T-helper 9 cell (primary cell): Measurements from ENCODE around the gene TSFM.
"Not testable (repeated sequence)": the region's sequence is repeated elsewhere in the genome, so short reads cannot be mapped to it uniquely, and the experiment has no call there.

Experiments
- DNase-seq: peaks from one replicate; pipeline ENCODE4 v3.0.0-alpha.2; 2020

TSFM gene

DNA sequence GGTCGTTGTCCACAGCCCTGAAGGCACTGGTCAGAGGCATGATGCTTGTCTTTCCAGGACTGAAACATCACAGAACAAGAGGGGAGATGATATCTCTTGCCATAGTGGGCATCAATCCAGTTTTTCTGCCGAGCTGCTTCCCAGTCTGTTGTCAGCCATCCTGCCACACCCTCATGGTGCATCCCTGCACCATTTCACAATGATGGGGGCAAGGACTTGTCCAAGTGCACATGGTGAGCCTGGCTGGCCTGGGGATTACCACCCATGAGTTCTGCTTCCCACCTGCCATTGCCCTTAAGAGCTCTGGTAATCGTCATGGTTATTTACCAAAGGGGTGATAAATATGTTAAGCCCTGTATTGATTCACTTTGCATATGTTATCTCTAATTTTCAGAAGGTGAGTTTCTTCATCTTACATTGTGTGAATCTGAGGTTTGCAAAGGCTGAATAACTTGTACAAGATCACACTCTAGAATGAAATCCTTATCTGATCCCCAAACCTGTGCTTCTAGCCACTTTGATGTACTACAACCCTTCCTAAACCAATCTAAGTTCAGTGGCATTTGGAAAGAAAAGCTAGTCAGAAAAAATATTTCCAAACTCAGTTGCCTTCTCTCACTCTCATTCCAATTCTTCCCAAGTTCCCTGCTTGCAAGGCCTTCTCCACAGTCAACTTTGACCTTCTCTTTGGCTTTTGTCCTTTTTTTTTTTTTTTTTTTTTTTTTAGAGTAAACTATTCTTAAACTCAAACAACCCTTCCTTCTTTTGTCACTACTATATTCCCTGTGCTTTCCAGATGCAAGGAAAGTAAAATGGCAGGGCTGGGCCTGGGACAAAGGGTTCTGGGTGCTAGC lies 33.6 kb downstream of the TSFM start:
- DNase-seq = no peak

DNA sequence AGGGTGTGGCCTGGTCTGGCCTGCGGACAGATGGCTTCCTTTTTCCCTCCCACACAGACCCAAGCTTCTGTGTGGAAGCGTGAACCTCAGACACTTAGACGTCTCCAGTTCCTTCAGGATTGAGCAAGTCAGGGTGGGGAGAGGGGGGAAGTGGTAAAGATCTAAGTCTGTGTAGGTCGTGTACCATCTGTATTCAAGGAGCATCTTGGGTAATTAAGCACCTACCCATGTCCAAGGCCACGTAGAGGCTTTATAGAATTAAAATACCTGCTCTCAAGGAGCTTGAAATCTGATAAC lies 34.2 kb downstream of the TSFM start:
- no peak for DNase-seq

DNA sequence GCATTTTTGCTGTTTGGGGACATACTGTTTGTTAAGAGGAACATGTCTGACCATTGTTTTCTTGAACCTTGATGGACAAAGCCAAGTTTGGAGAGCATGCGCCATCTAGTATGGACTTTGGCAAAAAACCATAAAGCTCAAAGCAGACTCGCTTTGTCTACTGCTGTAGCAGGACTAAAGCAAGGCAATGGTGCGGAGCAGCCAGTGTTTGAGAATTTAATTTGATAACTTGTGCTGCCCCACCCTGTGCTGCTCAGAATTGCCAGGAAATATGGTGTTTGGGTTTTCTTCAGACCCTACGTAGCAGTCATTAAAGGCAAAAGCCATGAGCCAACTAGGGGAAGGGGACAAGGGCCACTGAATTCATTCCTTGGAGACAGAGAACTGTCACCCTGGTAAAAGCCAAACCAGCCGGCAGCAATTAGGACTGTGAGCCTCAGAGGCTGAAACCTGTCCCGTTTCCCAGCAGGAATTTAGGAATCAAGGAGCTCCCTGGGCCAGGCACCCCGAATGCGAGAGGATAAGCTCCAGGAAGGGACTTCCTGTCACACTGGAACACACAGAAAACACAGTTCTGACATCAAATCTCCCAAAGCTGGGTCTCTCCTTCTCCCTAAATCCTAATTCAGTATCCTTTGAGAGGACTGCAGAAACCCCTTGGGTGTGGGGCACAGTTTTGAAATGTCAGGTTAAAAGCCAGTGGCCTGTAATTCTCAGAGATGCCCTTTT lies 34.8 kb downstream of the TSFM start:
- no peak for DNase-seq

DNA sequence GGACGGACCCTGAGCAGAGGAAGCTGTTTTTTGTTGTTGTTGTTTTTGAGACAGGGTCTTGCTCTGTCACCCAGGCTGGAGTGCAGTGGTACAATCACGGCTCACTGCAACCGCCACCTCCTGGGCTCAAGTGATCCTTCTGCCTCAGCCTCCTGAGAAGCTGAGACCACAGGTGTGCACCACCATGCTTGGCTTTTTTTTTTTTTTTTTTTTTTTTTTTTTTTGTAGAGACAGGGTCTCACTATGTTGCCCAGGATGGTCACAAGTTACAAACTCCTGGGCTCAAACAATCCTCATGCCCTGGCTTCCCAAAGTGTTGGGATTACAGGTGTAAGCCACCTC lies 35.4 kb downstream of the TSFM start:
- DNase-seq = not testable (repeated sequence)

GRCh38 chr12:57820119-57820518 lies 37.5 kb downstream of the TSFM start:
- DNase-seq = not testable (repeated sequence)

GRCh38 chr12:57821015-57821414 lies 38.4 kb downstream of the TSFM start:
- not testable (repeated sequence) for DNase-seq

- DNase-seq = no peak
These were observed 39.1 kb downstream of the TSFM start for GRCh38 chr12:57821474-57822214.

GRCh38 chr12:57822392-57823130 lies 40.0 kb downstream of the TSFM start:
- DNase-seq = no peak

- no peak for DNase-seq
These were observed 40.7 kb downstream of the TSFM start for GRCh38 chr12:57823131-57823907.

DNA sequence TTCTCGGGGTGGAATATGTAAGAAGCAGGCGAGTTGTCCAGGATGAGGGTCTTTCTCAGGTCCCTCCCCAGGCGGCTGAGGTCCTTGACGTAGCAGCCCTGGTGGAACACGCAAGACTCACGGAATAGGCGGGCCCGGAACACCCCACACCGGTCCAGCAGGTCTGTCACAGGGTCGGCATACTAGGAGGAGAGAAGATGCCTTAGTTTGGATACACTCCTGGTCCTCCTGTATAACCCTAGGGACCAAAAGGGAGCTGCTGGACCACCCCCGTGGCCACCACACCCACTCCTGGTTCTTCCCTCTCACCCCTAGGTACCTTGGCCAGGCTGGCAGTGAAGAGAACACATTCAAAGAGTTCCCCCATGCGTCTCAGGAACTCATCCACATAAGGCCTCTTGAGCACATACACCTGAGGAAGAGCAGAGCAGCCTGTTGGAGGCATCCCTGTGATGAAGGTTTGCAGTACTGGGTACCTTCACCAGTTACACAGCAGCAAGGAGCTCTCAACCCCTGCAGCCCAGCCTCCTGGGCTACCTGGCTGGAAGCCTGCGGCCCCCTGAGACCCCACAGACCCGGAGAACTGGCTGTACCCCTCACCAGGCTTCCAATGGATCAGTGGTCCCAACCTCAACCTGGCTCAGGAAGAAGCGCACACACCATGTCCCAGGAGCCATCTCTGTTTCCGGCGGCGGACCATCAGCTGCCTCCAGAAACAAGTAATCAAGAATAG lies 41.5 kb downstream of the TSFM start:
- no peak for DNase-seq

DNA sequence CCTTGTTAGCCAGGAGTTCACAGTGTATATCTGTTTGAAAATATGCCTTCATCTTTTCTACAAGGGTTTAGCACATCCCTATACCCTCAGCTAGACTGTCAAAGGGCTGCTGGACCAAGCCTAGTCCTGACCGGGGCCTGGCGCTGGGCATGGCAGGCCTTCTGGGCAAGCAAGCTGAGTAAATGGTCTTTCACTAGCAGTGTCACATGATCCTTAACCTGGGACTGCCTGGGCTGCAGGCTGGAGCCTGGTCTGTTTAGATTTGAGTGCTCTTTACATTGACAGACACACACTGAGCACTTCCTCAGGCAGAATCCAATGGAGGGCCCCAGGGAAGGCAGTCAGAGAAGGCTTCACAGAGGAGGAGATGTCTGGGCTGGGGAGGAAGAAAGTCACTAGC lies 42.9 kb downstream of the TSFM start:
- DNase-seq = no peak

DNA sequence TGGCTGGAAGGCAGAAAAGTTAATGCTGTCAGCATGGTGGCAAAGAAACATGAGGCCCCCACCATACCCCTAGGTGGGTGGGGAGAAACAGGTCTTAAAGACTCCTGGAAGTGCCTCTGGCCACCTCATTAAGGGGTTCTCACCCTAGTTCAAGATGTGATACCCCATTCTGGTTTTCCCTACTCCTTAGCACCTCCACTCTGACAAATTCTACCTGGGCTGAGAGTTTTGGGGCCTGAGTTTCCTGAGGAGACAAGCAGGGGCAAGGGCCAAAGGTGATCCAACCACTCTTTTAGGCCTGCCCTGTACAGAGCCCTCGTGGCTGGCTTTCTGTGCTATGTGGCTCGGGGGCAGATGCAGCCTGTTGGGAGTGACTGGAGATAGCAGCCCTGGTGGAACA lies 43.8 kb downstream of the TSFM start:
- no peak for DNase-seq

DNA sequence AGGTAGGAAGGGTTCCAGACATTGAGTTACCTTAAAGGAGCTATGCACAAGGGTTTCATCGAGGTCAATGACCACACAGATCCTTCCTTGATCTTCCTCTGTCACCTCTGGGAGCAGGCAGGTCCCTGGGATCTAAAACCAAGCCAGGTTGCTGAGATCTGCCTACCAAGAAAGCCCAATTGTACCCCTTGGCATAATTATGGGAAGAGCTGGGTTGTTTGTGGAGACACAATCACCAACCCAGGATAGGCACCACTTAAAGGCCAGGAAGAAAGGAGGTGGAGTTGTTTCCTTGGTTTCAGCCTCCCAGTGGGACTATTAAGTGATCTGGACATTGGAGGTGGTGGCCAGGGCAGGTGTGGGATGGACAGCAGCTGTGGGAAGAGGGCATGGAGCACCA lies 44.4 kb downstream of the TSFM start:
- DNase-seq = no peak

GRCh38 chr12:57829025-57829777 lies 46.6 kb downstream of the TSFM start:
- no peak for DNase-seq

DNA sequence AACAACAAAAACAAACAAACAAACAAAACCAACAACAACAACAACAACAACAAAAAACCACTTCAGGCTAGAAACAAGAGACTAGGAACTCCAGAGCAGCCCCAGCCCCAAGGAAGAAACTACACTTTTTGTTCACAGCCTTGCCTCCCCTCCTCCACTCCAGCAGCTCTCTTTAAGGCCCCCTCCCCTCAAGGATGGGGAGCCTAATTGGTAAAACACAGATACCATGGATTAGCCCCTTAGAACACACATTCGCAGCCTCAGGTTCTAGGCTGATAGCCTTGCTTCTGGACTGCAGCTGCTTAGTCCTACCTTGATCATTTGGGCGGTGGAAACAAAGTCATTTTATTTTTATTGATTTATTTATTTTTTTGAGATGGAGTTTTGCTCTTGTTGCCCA lies 47.8 kb downstream of the TSFM start:
- no peak for DNase-seq

DNA sequence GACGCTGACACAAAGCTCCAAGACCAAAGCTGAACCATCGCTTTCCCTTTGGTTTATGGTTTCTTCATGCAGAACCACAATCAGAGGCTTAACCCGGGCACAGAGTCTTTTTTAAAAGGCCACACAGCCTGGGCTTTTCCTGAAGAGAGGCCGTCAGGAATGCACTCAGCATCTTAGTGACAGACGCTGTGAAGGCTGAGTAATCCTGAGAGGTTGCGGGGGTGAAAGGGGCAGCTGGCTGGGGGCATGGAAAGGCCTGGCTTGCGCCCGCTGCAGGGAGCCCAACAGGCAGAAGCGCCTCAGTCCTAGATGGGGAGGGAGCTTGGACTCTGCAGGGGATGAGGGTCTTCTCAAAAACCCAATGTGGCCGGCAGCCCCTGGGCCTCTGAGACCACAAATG lies 50.4 kb downstream of the TSFM start:
- no peak for DNase-seq

GRCh38 chr12:57833672-57834071 lies 51.1 kb downstream of the TSFM start:
- DNase-seq = no peak

GRCh38 chr12:57834086-57834876 lies 51.7 kb downstream of the TSFM start:
- DNase-seq = no peak

GRCh38 chr12:57835366-57836288 lies 53.0 kb downstream of the TSFM start:
- DNase-seq = no peak
